Airway epithelial cell (primary cell): Measurements from ENCODE around the gene EML6. TPM values are rescaled to one million over a fixed set of nuclear protein-coding genes. Genes with fewer than 3 reads are reported as not detected.

ENCODE experiments used
- total RNA-seq: library from RNA; depleted of rRNA; stranded (reverse); fragments of >200 nt; gene quantifications from 2 replicates; pipeline ENCODE4 v1.2.3, GENCODE V29; 2015

Gene EML6
- 0.42 and 1.8 TPM in 2 replicates for total RNA-seq

DNA sequence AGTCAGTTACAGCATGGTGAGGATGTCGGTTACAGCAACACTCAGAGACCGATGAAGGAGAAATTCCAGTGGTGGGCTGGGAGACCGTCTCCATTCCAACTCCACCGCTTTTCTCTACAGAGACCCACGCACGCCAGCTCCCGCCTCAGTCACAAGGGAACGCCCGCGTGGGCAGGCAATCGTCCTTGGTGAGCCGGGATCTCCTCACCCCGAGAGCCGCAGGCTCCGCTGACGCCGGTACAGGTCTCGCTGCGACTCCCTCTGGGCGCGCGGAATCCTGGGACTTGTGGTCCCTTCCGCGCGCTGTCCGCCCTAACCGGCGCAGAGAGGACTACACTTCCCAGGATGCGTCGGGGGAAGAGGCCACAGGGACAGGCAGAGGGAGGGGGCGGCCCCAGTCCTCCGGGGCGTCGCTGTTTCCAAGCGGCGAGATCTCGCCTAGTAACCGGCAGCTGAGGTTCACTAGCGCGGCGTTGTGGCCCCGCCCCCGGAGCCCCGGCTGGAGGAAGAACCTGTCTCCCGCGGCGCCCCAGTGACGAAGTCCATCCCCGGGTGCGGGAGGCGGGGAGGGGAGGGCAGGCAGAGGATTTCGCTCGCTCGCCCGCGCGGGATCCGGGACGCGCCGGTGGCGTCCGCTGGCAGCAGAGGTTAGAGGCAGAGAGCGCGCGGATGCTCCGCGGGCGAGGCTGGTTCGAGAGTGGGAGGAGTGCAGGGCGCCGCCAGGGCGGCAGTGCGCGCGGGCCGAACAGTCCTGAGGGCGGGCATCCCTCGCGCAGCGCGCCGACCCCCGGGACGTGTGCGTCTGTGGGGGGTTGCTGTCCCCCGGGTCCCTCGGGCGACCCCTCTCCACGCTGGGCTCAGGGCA, at the start of gene EML6:
EML6 (plus strand) TSS at position 532 of the 865 bp plus-strand sequence. CDS start 1,400 bp downstream, outside the sequence.

